GM12874 (cell line): ENCODE measurements around the gene VIM.

Source experiments
- CTCF ChIP-seq: IDR thresholded peaks from 2 replicates; pipeline ENCODE4 v1.5.1; 2011; ENCODE audit warnings: low read depth, mild to moderate bottlenecking, control low read depth, low read length, moderate library complexity; ENCODE audit not compliant: insufficient read depth

VIM gene

GRCh38 chr10:17210361-17210760 is 17.7 kb upstream of the VIM start:
- TF ChIP-seq CTCF = no peak

DNA sequence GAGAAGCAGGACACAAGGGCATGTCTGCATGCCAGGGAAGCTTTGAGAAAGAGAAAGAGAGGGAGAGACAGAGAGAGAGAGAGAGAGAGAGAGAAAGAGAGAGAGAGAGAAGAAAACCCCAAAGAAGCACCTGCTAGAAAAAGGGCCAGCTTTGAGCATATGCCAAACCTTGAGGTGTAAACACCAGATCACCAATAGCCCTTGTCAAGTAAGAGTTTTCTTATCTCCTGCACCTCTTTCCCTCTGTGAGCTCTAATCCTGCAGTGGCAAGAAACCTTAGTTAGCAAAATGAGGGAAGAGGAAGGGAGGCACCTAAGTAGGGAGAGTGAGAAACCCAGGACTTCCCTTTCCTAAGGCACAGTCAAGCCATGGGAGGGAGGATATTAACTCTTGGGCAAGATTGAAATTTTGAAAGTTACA is 15.2 kb upstream of the VIM start:
- no peak for TF ChIP-seq CTCF

DNA sequence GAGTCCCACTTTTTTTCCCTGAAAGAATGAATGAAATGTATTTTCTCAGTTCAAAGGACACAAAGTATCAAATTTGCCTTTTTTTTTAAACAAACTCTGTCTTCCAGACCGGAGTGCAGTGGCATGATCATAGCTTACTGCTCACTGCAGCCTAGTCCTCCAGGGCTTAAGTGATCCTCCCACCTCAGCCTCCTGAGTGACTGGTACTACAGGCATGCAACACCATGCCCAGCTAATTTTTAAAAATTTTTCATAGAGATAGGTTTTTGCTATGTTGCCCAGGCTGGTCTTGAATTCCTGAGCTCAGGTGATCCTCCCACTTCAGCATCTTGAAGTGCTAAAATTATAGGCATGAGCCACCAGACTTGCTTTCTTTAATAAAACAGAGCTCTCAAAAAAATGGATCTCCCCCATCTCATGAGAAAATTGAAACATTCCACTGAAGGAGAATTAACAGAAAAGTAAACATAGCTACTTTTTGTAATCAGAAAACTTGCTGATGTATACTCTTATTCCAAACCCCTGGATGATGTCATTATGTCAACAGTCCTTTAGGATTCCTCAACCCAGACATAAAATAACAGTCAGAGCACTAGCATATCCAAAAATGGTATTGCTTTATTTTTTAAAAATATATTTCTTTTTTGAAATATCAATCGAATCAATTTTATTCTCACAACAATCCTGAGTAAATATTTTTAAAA is 14.2 kb upstream of the VIM start:
- TF ChIP-seq CTCF = no peak

DNA sequence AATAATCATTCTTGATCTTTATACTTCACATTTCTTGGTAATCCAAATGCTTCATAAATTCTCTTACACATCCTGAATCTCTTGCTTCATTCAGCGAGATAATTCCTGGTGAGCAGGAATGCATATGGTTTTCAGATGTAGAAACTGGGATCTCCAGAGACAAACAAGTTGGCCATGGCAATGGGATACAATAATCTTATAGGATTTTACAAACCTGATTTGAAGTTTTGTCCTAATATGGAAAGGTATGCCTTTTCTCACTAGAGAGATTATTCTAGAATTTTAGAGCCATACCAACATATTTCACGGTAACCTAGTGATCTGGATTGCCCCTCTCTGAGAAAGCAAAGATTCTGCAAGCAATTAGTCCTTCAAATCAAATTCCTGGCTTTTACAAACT is 13.5 kb upstream of the VIM start:
- no peak for TF ChIP-seq CTCF

DNA sequence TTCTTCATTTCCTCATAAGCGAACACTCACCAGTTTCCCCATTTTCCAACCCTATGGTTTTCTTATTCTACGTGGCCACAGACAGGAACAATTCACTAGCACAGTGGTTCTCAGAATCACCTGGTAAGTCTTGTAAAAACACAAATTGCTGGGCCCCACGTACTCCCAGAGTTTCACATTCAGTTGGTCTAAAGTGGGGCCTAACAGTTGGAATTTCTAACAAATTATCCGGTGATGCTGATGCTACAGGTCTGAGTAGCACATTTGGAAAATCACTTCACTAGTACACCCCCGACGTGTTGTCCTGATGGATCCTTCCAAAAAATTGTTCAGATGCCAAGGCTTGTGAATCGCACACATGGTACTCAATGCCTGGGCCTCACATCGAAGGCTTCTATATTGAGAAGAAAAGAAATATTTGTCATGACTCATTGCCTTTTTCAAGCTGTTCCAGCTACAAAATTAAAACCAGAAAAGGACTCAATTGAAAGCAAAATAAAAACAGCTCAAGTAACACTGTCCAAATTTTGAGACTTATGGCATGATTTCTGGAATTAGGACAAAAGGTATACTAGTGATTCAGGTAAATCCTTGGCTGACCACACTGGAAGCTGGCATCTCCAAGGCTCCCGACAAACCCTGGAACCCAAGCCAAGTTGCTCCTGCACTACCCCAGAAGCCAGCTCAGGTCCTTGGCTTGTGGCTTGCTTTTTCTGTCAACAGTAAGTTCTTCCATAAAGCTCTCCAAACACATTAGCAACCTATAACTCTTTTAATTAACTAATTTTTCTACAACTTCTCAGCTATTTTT is 12.9 kb upstream of the VIM start:
- no peak for TF ChIP-seq CTCF

GRCh38 chr10:17215782-17216122 is 12.3 kb upstream of the VIM start:
- TF ChIP-seq CTCF = no peak

- no peak for TF ChIP-seq CTCF
Measured at GRCh38 chr10:17216217-17216900, 11.7 kb upstream of the VIM start.
